ENCODE data around the gene TXNRD1. TPM values are rescaled to one million over a fixed set of nuclear protein-coding genes. Genes with fewer than 3 reads are reported as not detected.

The TXNRD1 gene
- total RNA-seq, 1 donor from 2014 or later: 176 TPM

DNA sequence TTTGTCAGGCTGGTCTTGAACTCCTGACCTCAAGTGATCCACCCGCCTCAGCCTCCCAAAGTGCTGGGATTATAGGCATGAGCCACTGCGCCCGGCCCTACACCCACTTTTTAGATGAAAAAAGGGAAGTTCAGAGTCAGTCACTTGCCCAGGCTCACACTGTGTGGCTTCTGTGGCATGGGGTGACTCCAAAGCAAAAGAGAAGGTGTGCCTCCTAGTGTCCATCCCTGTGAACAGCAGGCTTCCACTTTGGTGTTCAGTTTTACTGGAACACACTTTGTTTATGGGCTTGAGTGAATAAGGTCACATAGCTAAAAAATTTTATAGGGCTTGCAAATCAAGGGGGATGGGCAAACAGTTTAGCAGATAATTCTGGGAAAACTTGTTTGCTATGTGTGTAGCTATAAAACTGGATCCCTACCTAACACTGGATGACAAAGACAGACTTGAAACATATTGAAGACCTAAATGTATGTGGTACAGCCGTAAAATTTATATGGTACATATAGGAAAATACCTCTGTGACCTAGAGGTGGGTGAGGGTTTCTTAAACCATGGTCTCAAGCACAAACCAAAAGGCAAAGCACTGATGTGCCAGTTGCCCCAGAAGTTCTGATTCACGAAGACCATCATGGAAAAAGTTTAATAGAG, 142.9 kb downstream of the TXNRD1 start:
- Mint-ChIP-seq H3K4me3 (ENCODE audit: unreplicated experiment) (no peak overlapping the region), H3K27ac (ENCODE audit: unreplicated experiment) (no peak overlapping the region)
- no peak for TF ChIP-seq EZH2 (IDR thresholded peaks at IDR 0.05; ENCODE audit: insufficient read depth, low read length)
- TF ChIP-seq, protein P1, sequence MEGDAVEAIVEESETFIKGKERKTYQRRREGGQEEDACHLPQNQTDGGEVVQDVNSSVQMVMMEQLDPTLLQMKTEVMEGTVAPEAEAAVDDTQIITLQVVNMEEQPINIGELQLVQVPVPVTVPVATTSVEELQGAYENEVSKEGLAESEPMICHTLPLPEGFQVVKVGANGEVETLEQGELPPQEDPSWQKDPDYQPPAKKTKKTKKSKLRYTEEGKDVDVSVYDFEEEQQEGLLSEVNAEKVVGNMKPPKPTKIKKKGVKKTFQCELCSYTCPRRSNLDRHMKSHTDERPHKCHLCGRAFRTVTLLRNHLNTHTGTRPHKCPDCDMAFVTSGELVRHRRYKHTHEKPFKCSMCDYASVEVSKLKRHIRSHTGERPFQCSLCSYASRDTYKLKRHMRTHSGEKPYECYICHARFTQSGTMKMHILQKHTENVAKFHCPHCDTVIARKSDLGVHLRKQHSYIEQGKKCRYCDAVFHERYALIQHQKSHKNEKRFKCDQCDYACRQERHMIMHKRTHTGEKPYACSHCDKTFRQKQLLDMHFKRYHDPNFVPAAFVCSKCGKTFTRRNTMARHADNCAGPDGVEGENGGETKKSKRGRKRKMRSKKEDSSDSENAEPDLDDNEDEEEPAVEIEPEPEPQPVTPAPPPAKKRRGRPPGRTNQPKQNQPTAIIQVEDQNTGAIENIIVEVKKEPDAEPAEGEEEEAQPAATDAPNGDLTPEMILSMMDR (IDR thresholded peaks at IDR 0.05; ENCODE audit: insufficient read depth, low read depth, low read length): peak; percentile 67

DNA sequence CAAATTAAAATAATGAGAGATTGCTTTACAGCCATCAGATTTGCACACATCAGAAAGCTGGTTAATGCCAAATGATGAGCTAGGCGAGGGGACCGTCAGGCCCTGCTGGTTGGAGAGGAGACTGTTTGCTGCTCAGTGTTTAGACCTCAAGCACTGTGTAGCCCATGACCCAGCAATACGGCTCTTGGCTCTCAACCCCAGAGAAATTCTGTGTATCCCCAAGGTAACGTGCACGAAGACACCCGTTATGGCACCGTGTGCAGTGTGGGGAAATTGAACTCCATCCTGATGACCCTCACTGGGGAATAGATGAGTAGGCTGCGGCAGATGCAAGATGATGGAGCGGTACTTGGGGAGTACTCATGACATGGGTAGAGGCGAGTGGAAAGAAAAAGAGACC, 143.6 kb downstream of the TXNRD1 start:
- H3K27ac Mint-ChIP-seq (ENCODE audit: unreplicated experiment): no peak overlapping the region
- no peak overlapping the region for H3K4me3 ChIP-seq (ENCODE audit: insufficient read depth, low read depth, low read length)

More for the DNA sequence above, 142.9 kb downstream of the TXNRD1 start:
- Histone ChIP-seq H3K9ac (ENCODE audit: low read length) (no peak overlapping the region), H3K36me3 (ENCODE audit: insufficient read depth, low read length) (peaks cover 6% of the 10 kb centered on the region), H3K27me3 (ENCODE audit: insufficient read depth, low read length) (no peaks in the 10 kb centered on the region), H3K9me3 (ENCODE audit: insufficient read depth, low read depth, low read length) (no peaks in the 10 kb centered on the region), H3K27ac (ENCODE audit: low read depth, low read length) (no peak overlapping the region), H3K4me3 (ENCODE audit: insufficient read depth, low read depth, low read length) (no peak overlapping the region), H3K4me1 (ENCODE audit: insufficient read depth, low read length) (no peaks in the 10 kb centered on the region), H3K4me2 (ENCODE audit: low read length) (no peak overlapping the region), H4K20me1 (ENCODE audit: insufficient read depth, low read length) (peaks cover 20% of the 10 kb centered on the region), H3K79me2 (ENCODE audit: insufficient read depth, low read length) (no peaks in the 10 kb centered on the region), H2AFZ (ENCODE audit: low read depth, low read length) (no peak overlapping the region)
- Mint-ChIP-seq H3K9me3 (ENCODE audit: unreplicated experiment) (peaks cover 3% of the 10 kb centered on the region), H3K4me1 (ENCODE audit: low read depth, unreplicated experiment) (no peaks in the 10 kb centered on the region), H3K36me3 (ENCODE audit: low read depth, unreplicated experiment) (peaks cover 7% of the 10 kb centered on the region), H3K27me3 (ENCODE audit: low read depth, unreplicated experiment) (no peaks in the 10 kb centered on the region)
- DNase-seq (ENCODE audit: low read depth) (no peak), FAIRE-seq (no peak)

More for the DNA sequence above, 143.6 kb downstream of the TXNRD1 start:
- Mint-ChIP-seq H3K4me1 (ENCODE audit: low read depth, unreplicated experiment) (no peaks in the 10 kb centered on the region), H3K9me3 (ENCODE audit: unreplicated experiment) (peaks cover 3% of the 10 kb centered on the region), H3K4me3 (ENCODE audit: unreplicated experiment) (no peak overlapping the region), H3K36me3 (ENCODE audit: low read depth, unreplicated experiment) (peaks cover 6% of the 10 kb centered on the region), H3K27me3 (ENCODE audit: low read depth, unreplicated experiment) (no peaks in the 10 kb centered on the region)
- FAIRE-seq (no peak), DNase-seq (ENCODE audit: low read depth) (no peak)
- Histone ChIP-seq H3K27me3 (ENCODE audit: insufficient read depth, low read length) (no peaks in the 10 kb centered on the region), H3K4me2 (ENCODE audit: low read length) (no peak overlapping the region), H2AFZ (ENCODE audit: low read depth, low read length) (no peak overlapping the region), H3K27ac (ENCODE audit: low read depth, low read length) (no peak overlapping the region), H3K9ac (ENCODE audit: low read length) (no peak overlapping the region), H3K36me3 (ENCODE audit: insufficient read depth, low read length) (peaks cover 4% of the 10 kb centered on the region), H3K4me1 (ENCODE audit: insufficient read depth, low read length) (no peaks in the 10 kb centered on the region), H3K9me3 (ENCODE audit: insufficient read depth, low read depth, low read length) (no peaks in the 10 kb centered on the region), H4K20me1 (ENCODE audit: insufficient read depth, low read length) (peaks cover 14% of the 10 kb centered on the region), H3K79me2 (ENCODE audit: insufficient read depth, low read length) (no peaks in the 10 kb centered on the region)
- no peak for TF ChIP-seq EZH2 (IDR thresholded peaks at IDR 0.05; ENCODE audit: insufficient read depth, low read length)
- TF ChIP-seq, protein P1 (IDR thresholded peaks at IDR 0.05; ENCODE audit: insufficient read depth, low read depth, low read length): no peak

Measured in astrocyte (in vitro differentiated cells and primary cell).